Lung microvascular endothelial cell (primary cell): ENCODE measurements around the gene CCDC12. TPM values are rescaled to one million over a fixed set of nuclear protein-coding genes. Genes with fewer than 3 reads are reported as not detected.

ENCODE experiments used
- DNase-seq, 2 donors: peaks; one replicate each; pipeline versions ENCODE4 v3.0.0 to v3.0.0-alpha.2; 2010; ENCODE audit warnings: low read depth in 2 of 2
- total RNA-seq: library from RNA; depleted of rRNA; stranded (reverse); fragments of >200 nt; gene quantifications from 2 replicates; pipeline ENCODE4 v1.2.1, GENCODE V29; 2014

CCDC12 gene
- total RNA-seq, 1 donor from 2014 or later: 31.2 TPM

- DNase-seq: no peak
These were observed 99.9 kb downstream of the CCDC12 start for GRCh38 chr3:46876313-46877300.

- DNase-seq: no peak
These were observed 101.0 kb downstream of the CCDC12 start for GRCh38 chr3:46875560-46875959.

DNA sequence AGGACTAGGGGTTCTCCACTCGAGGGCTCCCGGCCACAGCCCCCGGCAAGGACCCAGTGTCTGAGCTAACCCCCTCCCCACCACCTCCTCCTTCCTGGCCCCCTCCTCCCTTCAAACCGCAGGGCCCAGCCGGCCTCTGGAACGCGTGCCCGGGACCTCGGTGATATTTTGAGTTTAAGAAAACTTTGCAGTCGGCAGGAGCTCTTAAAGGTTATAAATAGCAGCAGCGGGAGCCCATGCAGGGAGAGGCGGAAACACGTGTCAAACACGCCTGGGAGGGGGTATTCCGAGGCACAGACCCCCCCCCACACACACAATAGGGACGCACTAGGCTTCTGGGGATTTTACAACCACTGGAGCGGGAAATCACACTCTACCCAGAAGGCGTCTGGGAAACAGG, 102.1 kb downstream of the CCDC12 start:
- DNase-seq: no peak

DNA sequence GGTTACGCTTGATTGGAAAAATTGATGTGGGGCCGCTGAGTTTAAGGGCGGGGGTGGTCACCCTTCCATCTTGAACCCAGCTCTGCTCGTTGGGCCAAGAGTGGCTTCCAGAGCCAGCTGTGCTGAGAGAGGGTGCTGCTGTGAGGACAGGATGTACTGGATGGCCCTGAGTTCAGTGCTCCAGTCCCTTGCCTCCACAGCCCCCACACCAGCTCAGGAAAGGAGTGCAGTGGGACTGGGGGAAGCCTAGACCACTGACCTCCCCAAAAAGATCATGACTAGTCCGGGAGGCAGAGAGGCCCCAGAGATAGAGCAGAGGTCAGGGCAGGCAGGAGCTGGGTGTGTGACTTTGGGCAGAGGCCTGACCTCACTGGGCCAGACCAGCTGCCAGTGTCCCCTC, 103.0 kb downstream of the CCDC12 start:
- no peak for DNase-seq

Other genes with a start within 250 kb of the CCDC12 start
- not detected in 2 replicates for gene MYL3, start 113.3 kb downstream of the CCDC12 start, total RNA-seq
- under 0.01 TPM in 1 of 2 replicates, not detected in the other for gene PTH1R, start 99.0 kb downstream of the CCDC12 start, total RNA-seq
- gene NBEAL2, start 2.9 kb upstream of the CCDC12 start, total RNA-seq: 14.2 and 16.5 TPM in 2 replicates
- gene SETD2, start 187.4 kb upstream of the CCDC12 start, total RNA-seq: 16.1 and 24.4 TPM in 2 replicates